ENCODE results near the gene CHAT. TPM values are rescaled to one million over a fixed set of nuclear protein-coding genes. Genes with fewer than 3 reads are reported as not detected.
A peak's percentile ranks its signal among the peaks of the same experiment; 100 is the strongest.

Gene CHAT
- total RNA-seq, 1 experiment from 2014 or later, result not detected

- no peak overlapping the region for H3K4me3 ChIP-seq
- peak; percentile 54 for DNase-seq
- no peaks in the 10 kb centered on the region for H3K36me3 ChIP-seq
- H3K9me3 ChIP-seq, result no peaks in the 10 kb centered on the region
- no peaks in the 10 kb centered on the region for H3K27me3 ChIP-seq
Measured at GRCh38 chr10:49594594-49594993, 19.2 kb upstream of the CHAT start.

- Histone ChIP-seq H3K9me3 (no peaks in the 10 kb centered on the region), H3K4me3 (no peak overlapping the region), H3K27me3 (no peaks in the 10 kb centered on the region), H3K36me3 (no peaks in the 10 kb centered on the region)
- no peak for DNase-seq
Measured at GRCh38 chr10:49595003-49595712, 18.7 kb upstream of the CHAT start.

DNA sequence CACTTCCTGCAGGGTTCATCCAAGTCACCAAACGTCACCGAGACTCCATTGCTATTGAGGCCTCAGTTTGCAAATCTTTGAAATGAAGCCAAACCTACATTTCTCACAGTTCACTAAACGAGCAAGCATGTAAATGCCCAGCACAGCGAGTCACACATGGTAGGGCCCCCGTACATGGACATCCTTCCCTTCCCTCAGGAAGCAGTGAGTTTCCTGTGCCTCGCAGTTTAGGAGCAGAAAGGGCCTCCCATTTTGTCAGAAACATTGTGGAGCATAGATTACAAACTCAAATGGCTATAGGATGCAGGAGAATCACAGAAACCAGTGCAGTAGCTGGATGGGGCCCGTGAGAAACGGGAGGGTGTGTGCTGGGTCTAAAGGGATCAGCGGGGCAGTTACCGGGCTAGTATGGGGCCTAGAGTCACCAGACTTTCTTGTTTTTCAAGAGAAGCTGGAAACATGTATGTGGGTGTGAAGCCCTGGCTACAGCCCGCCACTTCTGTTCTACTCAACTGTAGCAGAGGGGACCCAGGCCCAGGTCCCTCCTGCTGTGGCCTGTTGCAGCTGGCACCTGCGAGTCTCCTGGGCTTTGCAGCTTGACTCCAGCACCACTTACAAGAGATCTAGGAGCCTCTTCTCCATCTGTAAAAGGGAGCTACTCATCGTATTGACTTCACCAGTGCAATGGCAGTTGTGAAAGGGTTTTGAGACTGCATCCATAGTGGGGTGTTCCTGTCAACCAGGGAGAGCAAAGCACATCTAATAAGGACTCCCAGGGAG, 17.9 kb upstream of the CHAT start:
- Histone ChIP-seq H3K36me3 (no peaks in the 10 kb centered on the region), H3K27me3 (no peaks in the 10 kb centered on the region), H3K4me3 (no peak overlapping the region), H3K9me3 (no peaks in the 10 kb centered on the region)
- no peak for DNase-seq

GRCh38 chr10:49596493-49596809, 17.4 kb upstream of the CHAT start:
- Histone ChIP-seq H3K27me3 (no peaks in the 10 kb centered on the region), H3K36me3 (no peaks in the 10 kb centered on the region), H3K9me3 (no peaks in the 10 kb centered on the region), H3K4me3 (no peak overlapping the region)
- DNase-seq, result no peak

- no peaks in the 10 kb centered on the region for H3K36me3 ChIP-seq
- H3K27me3 ChIP-seq, result no peaks in the 10 kb centered on the region
- no peaks in the 10 kb centered on the region for H3K9me3 ChIP-seq
- H3K4me3 ChIP-seq, result no peak overlapping the region
- no peak for DNase-seq
Measured at GRCh38 chr10:49596836-49597235, 17.0 kb upstream of the CHAT start.

GRCh38 chr10:49597426-49598163, 16.2 kb upstream of the CHAT start:
- H3K4me3 ChIP-seq, result no peak overlapping the region
- no peaks in the 10 kb centered on the region for H3K36me3 ChIP-seq
- H3K27me3 ChIP-seq, result no peaks in the 10 kb centered on the region
- no peak for DNase-seq
- no peaks in the 10 kb centered on the region for H3K9me3 ChIP-seq

DNA sequence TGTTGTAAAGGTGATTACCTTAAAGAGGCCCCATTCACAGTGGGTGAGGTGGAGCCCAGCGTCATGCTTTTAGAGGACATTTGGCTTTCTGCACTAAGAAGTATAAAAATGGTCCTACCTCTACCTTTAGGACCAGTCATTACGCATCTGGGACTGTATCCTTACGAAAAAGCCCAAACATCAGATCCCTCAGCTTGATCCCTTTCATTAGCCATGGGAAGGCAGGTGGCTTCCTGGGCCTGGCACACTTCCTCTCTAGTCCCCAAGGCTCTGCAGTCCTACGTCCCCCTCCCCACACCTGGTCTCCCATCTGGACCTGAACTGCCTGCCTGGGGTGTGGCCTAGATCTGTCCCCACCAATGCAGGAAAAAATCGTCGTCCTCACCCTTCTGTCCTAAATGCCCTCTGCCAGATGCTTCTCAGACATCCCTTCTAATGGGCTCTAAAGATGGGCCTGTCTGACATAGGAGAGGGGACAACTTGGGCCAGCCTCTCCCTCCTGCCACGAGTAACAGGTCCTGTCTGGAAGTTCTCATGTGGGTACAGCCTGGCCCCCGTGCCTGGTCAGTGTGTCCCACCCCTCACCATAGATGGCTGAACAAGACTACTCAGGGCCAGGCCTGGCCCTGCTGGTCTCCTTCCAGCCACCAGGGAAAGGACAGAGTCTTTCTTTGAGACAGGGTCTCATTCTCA, 15.5 kb upstream of the CHAT start:
- Histone ChIP-seq H3K9me3 (no peaks in the 10 kb centered on the region), H3K36me3 (no peaks in the 10 kb centered on the region), H3K27me3 (peaks cover 6% of the 10 kb centered on the region), H3K4me3 (no peak overlapping the region)
- DNase-seq, result no peak

GRCh38 chr10:49598986-49599385, 14.9 kb upstream of the CHAT start:
- DNase-seq, result no peak
- no peak overlapping the region for H3K4me3 ChIP-seq
- no peaks in the 10 kb centered on the region for H3K36me3 ChIP-seq

DNA sequence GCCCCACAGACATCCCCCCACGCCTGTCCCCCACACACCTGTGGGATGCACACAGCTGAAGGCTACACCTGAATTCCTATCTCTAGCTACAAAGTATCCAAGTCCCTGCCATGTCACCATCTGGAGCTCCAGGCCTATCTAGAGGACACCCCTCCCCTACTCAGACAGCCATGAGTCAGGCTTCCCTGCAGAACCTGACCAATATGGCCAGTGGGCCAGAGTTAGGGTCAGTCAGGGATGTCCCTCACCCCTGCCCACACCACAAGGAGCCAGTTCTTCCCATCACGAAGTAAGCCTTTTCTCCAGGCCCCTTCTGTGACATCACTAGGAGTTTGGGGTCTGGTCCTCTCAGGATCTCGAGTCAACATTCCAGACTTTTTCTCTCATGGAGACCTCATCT, 14.3 kb upstream of the CHAT start:
- peaks cover 18% of the 10 kb centered on the region for H3K27me3 ChIP-seq
- H3K4me3 ChIP-seq, result no peak overlapping the region
- DNase-seq, result no peak
- H3K9me3 ChIP-seq, result no peaks in the 10 kb centered on the region
- no peaks in the 10 kb centered on the region for H3K36me3 ChIP-seq

More at GRCh38 chr10:49598986-49599385, 14.9 kb upstream of the CHAT start:
- Histone ChIP-seq H3K27me3 (peaks cover 13% of the 10 kb centered on the region), H3K9me3 (no peaks in the 10 kb centered on the region)

GRCh38 chr10:49600046-49600445, 13.8 kb upstream of the CHAT start:
- no peak overlapping the region for H3K4me3 ChIP-seq
- peaks cover 19% of the 10 kb centered on the region for H3K27me3 ChIP-seq
- no peaks in the 10 kb centered on the region for H3K9me3 ChIP-seq
- DNase-seq, result no peak
- H3K36me3 ChIP-seq, result no peaks in the 10 kb centered on the region

DNA sequence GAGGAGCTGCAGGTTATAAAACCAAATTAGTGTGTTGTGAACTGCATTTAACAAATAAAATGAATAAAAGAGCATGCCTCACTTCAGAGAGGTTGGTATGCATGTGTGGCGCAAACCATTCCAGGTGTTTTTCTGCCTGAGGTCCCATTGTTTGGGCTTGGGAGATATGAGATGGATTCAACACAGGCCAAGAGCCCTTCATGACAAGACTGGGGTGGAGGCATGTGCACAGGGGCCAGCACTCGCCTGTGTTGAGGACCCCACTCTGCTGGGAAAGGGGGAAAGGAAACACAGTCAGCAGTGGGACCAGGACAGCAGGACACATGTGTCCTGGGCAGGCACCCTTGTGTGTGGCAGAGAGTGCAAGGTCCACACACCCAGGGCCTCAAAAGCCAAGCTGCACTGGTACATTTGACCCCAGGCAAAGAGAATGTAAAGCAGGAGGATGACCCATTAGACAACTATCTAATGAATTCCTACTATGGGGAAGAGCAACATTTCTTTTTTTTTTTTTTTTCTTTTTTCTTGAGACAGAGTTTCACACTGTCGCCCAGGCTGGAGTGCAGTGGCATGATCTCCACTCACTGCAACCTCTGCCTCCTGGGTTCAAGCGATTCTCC, 12.9 kb upstream of the CHAT start:
- Histone ChIP-seq H3K9me3 (no peaks in the 10 kb centered on the region), H3K36me3 (no peaks in the 10 kb centered on the region), H3K4me3 (no peak overlapping the region), H3K27me3 (peaks cover 19% of the 10 kb centered on the region)
- DNase-seq, result no peak

DNA sequence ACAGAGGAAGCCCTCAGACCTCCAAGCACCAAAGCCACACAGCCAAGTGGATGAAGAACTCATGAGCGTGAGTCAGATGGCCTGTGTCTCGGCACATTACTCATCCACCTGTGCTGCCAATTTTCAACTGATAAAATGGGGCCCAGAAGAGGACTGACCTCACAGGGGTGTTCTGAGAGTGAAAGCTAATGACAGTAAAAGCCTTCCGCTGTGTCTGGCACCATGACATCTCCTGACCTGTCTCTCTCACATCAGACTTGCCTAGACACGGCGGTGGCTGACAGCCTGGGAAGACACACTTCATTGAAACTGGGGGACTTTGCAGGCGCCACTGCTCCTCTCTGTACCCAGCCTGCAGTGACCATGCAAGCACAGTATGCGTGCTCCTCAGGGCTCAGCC, 12.0 kb upstream of the CHAT start:
- DNase-seq, result peak; percentile 84
- H3K4me3 ChIP-seq, result no peak overlapping the region
- H3K27me3 ChIP-seq, result peaks cover 27% of the 10 kb centered on the region
- no peaks in the 10 kb centered on the region for H3K36me3 ChIP-seq
- H3K9me3 ChIP-seq, result no peaks in the 10 kb centered on the region

DNA sequence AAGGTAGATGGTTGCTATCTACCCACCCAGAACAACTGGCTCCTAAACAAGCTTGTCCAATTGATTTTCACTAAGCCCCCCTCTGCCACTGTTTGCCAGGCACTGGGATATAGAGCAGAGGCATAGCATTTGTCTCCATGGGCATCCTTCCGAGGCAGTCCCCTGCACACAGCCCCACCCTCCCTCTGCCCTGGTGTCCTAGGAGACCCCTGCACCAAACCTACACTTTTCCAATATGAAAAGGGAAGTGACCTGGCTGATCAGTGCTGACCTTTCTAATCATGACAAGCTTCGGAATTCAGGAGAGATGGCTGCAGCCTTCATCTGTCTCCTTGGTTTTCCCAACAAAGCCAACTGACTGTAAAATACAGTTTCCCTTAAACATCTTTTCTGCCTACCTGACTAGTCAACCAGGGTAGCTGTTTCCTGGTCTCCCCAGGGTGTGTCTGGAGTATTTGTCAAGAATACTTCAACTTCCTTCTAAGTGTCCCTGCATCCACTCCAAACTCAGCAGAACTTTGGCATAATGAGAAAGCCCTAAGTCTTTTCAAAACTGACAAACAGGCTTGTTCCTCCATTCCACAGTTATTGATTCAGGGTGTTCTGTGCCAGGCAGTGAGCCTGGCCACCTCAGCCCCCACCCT, 11.3 kb upstream of the CHAT start:
- Histone ChIP-seq H3K36me3 (no peaks in the 10 kb centered on the region), H3K4me3 (no peak overlapping the region), H3K9me3 (no peaks in the 10 kb centered on the region), H3K27me3 (peaks cover 33% of the 10 kb centered on the region)
- DNase-seq, result no peak

DNA sequence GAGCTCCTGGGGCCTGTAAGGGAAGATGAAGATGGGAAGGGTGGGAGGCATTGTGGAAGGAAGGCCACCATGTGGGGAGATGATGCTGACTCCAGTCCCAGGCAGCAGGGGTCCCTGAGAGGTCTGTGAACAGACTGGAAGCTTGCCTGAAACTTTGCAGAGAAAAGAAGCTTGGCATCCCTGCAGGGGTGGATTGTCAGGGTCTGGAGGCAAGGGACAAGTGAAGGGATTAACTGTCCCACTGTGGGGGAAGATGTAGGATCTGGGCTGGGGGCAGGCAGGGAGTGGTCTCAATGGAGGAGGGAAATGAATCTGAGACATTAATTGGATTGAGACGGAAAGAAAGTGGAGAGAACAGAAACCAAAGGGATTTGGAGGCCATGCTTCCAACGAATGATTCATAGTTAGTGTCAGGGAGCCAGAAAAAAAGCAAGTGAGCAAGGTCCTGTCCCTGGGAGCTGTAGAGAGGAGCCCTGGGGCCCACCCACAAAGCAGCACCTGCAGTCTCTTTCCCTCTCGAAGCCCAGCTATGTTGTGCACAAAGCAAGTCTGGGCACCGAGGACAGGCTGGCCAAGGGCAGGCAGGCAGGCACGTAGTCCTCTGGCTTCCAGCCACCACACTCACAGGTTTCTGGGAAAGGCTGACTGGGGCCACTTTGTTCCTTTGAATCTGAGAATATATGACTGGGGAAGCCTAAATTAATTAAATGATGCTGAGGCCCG, 8.5 kb upstream of the CHAT start:
- DNase-seq, result peak; percentile 45
- Histone ChIP-seq H3K9me3 (no peaks in the 10 kb centered on the region), H3K4me3 (no peak overlapping the region), H3K36me3 (no peaks in the 10 kb centered on the region), H3K27me3 (peaks cover 62% of the 10 kb centered on the region)

- H3K27me3 ChIP-seq, result peaks cover 68% of the 10 kb centered on the region
- no peaks in the 10 kb centered on the region for H3K36me3 ChIP-seq
- H3K9me3 ChIP-seq, result peaks cover under 1% of the 10 kb centered on the region; the same call in 1 of the 2 replicates
- DNase-seq, result no peak
- no peak overlapping the region for H3K4me3 ChIP-seq
Measured at GRCh38 chr10:49605939-49606509, 7.8 kb upstream of the CHAT start.
